Loucy (cell line): ENCODE measurements around the gene UBE2O.
A peak's percentile ranks its signal among the peaks of the same experiment; 100 is the strongest.

Experiments
- H2AFZ ChIP-seq: fragments of 200-600 bp; sonication (generic); 2 replicates; pipeline ENCODE4 v1.6.0; 2016; ENCODE audit warnings: antibody characterized with exemption, mild to moderate bottlenecking, low read length, moderate library complexity
- H3F3A ChIP-seq: fragments of 200-600 bp; 2 replicates; pipeline ENCODE4 v1.6.0; 2016; ENCODE audit warnings: antibody characterized with exemption, low read depth, mild to moderate bottlenecking
- H3K27me3 ChIP-seq: fragments of 200-600 bp; sonication (generic); 2 replicates; pipeline ENCODE4 v1.6.1; 2014; ENCODE audit warnings: low read length, mild to moderate bottlenecking; ENCODE audit not compliant: insufficient read depth, poor library complexity, severe bottlenecking
- H3K36me3 ChIP-seq: fragments of 200-600 bp; sonication (generic); 2 replicates; pipeline ENCODE4 v1.6.1; 2016; ENCODE audit warnings: low read length; ENCODE audit not compliant: insufficient read depth
- H3K4me1 ChIP-seq: fragments of 200-600 bp; sonication (generic); 2 replicates; pipeline ENCODE4 v1.5.1; 2014; ENCODE audit warnings: low read length, mild to moderate bottlenecking; ENCODE audit not compliant: insufficient read depth, poor library complexity, severe bottlenecking
- H3K4me2 ChIP-seq: fragments of 200-600 bp; sonication (generic); 2 replicates; pipeline ENCODE4 v1.6.0; 2014; ENCODE audit warnings: antibody characterized with exemption, low read length, low read depth, mild to moderate bottlenecking; ENCODE audit not compliant: poor library complexity, severe bottlenecking
- H3K4me3 ChIP-seq: fragments of 200-600 bp; sonication (generic); 2 replicates; pipeline ENCODE4 v1.5.1; 2014; ENCODE audit warnings: low read length, mild to moderate bottlenecking, mixed read lengths; ENCODE audit not compliant: poor library complexity, severe bottlenecking
- H3K79me2 ChIP-seq: fragments of 200-600 bp; sonication (generic); 2 replicates; pipeline ENCODE4 v1.6.1; 2014; ENCODE audit warnings: low read length; ENCODE audit not compliant: insufficient read depth
- H3K9ac ChIP-seq: fragments of 200-600 bp; sonication (generic); 2 replicates; pipeline ENCODE4 v1.6.0; 2014; ENCODE audit warnings: mild to moderate bottlenecking, low read depth, low read length, moderate library complexity; ENCODE audit not compliant: poor library complexity, severe bottlenecking
- H3K9me2 ChIP-seq: fragments of 200-600 bp; sonication (generic); replicated peaks from 2 replicates; pipeline ENCODE4 v1.6.1; 2016; ENCODE audit warnings: low read depth, low read length, mixed read lengths
- H3K9me3 ChIP-seq: fragments of 200-600 bp; sonication (generic); 2 replicates; pipeline ENCODE4 v1.6.1; 2014; ENCODE audit warnings: mild to moderate bottlenecking, antibody characterized with exemption, low read length, low read depth; ENCODE audit not compliant: insufficient read depth
- H4K20me1 ChIP-seq: fragments of 200-600 bp; sonication (generic); 2 replicates; pipeline ENCODE4 v1.6.0; 2014; ENCODE audit warnings: antibody characterized with exemption, low read length, mild to moderate bottlenecking; ENCODE audit not compliant: insufficient read depth, poor library complexity, severe bottlenecking
- EZH2phosphoT487 ChIP-seq: fragments of 200-600 bp; IDR thresholded peaks from 2 replicates; pipeline ENCODE4 v1.6.1; 2018; ENCODE audit warnings: antibody characterized with exemption, mild to moderate bottlenecking, moderate library complexity, borderline replicate concordance
- TF ChIP-seq, protein P1 (sequence below): fragments of 200-600 bp; sonication (generic); conservative IDR thresholded peaks from 2 replicates; pipeline ENCODE4 v1.5.1; 2014; ENCODE audit warnings: mild to moderate bottlenecking, antibody characterized with exemption, low read length

UBE2O gene

DNA sequence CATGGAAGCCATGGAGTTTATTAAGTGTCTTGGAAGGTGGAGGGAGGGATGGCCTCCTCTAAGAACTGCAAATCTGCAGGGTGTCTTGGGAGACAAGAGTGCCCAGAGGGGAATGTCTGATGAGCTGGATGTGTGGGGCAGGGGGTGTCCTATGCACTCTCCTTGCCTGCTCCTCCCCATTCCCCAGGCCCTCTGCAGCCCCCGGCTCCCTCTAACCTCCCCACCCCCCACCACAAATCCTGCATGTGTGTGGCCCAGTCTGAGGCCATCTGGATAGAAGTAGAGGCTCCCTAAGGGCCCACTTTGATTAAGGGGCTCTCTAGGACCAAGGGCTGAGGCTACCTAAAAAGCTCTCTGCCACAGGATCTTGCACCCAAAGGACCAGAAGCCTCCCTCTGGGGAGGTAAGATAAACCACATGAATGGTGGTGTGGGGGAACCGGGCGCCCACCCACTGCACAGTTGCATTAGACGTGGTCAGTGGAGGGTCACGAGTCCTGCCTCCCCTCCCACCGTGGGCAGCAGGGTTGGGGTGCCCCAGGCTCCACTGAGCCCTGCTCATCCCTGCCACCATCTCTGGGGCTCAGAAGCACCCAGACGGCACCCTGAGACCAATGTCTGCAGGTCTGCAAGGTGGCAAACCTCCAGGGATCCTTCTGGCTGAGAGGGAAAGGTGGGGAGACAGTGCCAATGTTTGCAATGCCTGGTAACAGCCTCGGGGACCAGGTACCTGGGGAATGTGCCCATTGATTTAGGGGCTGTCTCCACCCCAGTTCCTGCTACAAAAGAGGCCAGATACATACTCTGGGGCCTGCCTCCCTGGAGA is 15.1 kb upstream of the UBE2O start:
- Histone ChIP-seq H3K4me2 (no peak overlapping the region), H3K9me3 (no peaks in the 10 kb centered on the region), H3K4me3 (no peak overlapping the region), H3K4me1 (no peaks in the 10 kb centered on the region), H3K9me2 (no peaks in the 10 kb centered on the region), H2AFZ (no peak overlapping the region), H3K79me2 (no peaks in the 10 kb centered on the region), H3F3A (no peaks in the 10 kb centered on the region), H3K9ac (no peak overlapping the region), H3K27me3 (no peaks in the 10 kb centered on the region), H4K20me1 (no peaks in the 10 kb centered on the region), H3K36me3 (no peaks in the 10 kb centered on the region)
- TF ChIP-seq, protein P1, sequence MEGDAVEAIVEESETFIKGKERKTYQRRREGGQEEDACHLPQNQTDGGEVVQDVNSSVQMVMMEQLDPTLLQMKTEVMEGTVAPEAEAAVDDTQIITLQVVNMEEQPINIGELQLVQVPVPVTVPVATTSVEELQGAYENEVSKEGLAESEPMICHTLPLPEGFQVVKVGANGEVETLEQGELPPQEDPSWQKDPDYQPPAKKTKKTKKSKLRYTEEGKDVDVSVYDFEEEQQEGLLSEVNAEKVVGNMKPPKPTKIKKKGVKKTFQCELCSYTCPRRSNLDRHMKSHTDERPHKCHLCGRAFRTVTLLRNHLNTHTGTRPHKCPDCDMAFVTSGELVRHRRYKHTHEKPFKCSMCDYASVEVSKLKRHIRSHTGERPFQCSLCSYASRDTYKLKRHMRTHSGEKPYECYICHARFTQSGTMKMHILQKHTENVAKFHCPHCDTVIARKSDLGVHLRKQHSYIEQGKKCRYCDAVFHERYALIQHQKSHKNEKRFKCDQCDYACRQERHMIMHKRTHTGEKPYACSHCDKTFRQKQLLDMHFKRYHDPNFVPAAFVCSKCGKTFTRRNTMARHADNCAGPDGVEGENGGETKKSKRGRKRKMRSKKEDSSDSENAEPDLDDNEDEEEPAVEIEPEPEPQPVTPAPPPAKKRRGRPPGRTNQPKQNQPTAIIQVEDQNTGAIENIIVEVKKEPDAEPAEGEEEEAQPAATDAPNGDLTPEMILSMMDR = no peak
- TF ChIP-seq EZH2phosphoT487 = no peak

DNA sequence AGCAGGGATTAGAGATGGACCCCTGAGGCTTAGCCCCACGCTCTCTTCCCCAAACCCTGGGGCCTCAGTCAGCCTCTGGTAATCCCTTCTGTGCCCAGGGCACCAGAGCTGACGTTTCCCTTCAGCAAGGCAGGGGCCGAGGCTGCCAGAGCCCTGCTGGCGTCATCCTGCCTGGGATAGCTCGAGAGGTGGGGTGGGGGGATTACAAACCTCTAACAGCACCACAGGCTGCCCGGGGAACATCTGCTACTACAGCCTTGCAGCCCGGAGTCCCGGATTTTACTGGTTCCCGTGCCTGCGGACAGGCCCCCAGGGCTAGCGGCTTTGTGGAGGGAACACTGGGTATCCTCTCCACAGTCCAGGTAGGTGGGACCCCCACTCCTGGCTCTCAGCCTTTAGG is 14.4 kb upstream of the UBE2O start, which contains the start of gene AANAT:
AANAT (plus strand) TSS at position 238 of the 400 bp plus-strand sequence. CDS start 1,144 bp downstream, outside the sequence.
- Histone ChIP-seq H3K79me2 (no peaks in the 10 kb centered on the region), H4K20me1 (no peaks in the 10 kb centered on the region), H3K4me1 (no peaks in the 10 kb centered on the region), H3F3A (no peaks in the 10 kb centered on the region), H3K9me3 (no peaks in the 10 kb centered on the region), H3K4me3 (no peak within 1 kb of the TSS), H3K9me2 (no peaks in the 10 kb centered on the region), H3K9ac (peak within 1 kb of the TSS; percentile 26), H3K4me2 (no peak within 1 kb of the TSS), H3K36me3 (no peaks in the 10 kb centered on the region), H2AFZ (no peak within 1 kb of the TSS), H3K27me3 (no peaks in the 10 kb centered on the region)
- TF ChIP-seq, protein P1 = no peak
- no peak for TF ChIP-seq EZH2phosphoT487

DNA sequence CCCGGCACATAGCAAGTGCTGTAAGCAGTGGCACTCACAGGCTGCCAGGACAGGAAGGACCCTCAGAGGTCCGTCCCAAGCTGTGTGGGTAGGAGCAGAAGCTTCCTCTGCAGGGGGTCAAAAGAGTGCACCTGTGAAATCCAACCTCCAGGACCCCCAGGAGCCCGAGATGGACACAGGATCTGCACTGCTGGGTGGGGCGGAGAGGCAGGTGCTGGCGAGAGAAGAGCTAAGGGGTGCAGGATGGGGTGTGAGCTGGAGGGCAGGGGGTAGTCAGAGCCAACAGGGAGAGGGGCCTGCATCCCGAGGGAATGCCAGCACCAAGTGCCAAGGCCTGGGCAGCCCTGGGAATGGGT is 13.8 kb upstream of the UBE2O start:
- Histone ChIP-seq H3K79me2 (no peaks in the 10 kb centered on the region), H3K4me1 (no peaks in the 10 kb centered on the region), H3K36me3 (no peaks in the 10 kb centered on the region), H3F3A (no peaks in the 10 kb centered on the region), H3K9me2 (no peaks in the 10 kb centered on the region), H3K9me3 (no peaks in the 10 kb centered on the region), H3K4me3 (no peak overlapping the region), H3K4me2 (no peak overlapping the region), H2AFZ (no peak overlapping the region), H3K27me3 (no peaks in the 10 kb centered on the region), H3K9ac (no peak overlapping the region), H4K20me1 (no peaks in the 10 kb centered on the region)
- TF ChIP-seq EZH2phosphoT487 = no peak
- TF ChIP-seq, protein P1 = no peak
